DOHH2 (cell line): Measurements from ENCODE around the gene SERPINI1.
"Not testable (repeated sequence)": the region's sequence is repeated elsewhere in the genome, so short reads cannot be mapped to it uniquely, and the experiment has no call there.

ENCODE experiments used
- H3F3A ChIP-seq: fragments of 200-600 bp; sonication (generic), shearing (Covaris generic); 2 replicates; pipeline ENCODE4 v1.6.0; 2016; ENCODE audit warnings: antibody characterized with exemption, mild to moderate bottlenecking; ENCODE audit not compliant: control insufficient read depth, insufficient read depth
- H3K27ac ChIP-seq: fragments of 200-600 bp; sonication (generic); 2 replicates; pipeline ENCODE4 v1.5.1; 2014; ENCODE audit warnings: low read depth, mild to moderate bottlenecking, low read length, moderate library complexity
- H3K27me3 ChIP-seq: fragments of 200-600 bp; sonication (generic); 2 replicates; pipeline ENCODE4 v1.6.1; 2014; ENCODE audit warnings: mild to moderate bottlenecking, low read length, mixed read lengths; ENCODE audit not compliant: control insufficient read depth
- H3K36me3 ChIP-seq: fragments of 200-600 bp; sonication (generic); 2 replicates; pipeline ENCODE4 v1.6.1; 2014; ENCODE audit warnings: mild to moderate bottlenecking, low read length, moderate library complexity, mixed read lengths; ENCODE audit not compliant: control insufficient read depth
- H3K4me1 ChIP-seq: fragments of 200-600 bp; sonication (generic); 2 replicates; pipeline ENCODE4 v1.6.1; 2014; ENCODE audit warnings: mild to moderate bottlenecking, low read length, mixed read lengths; ENCODE audit not compliant: control insufficient read depth
- H3K4me2 ChIP-seq: fragments of 200-600 bp; sonication (generic); 2 replicates; pipeline ENCODE4 v1.6.0; 2014; ENCODE audit warnings: mild to moderate bottlenecking, low read length, moderate library complexity
- H3K4me3 ChIP-seq: fragments of 200-600 bp; sonication (generic); 2 replicates; pipeline ENCODE4 v1.5.1; 2014; ENCODE audit warnings: mild to moderate bottlenecking, low read length, mixed read lengths
- H3K79me2 ChIP-seq: fragments of 200-600 bp; sonication (generic); 2 replicates; pipeline ENCODE4 v1.6.1; 2014; ENCODE audit warnings: mild to moderate bottlenecking, low read length, mixed read lengths; ENCODE audit not compliant: control insufficient read depth
- H3K9me2 ChIP-seq: fragments of 200-600 bp; sonication (generic); replicated peaks from 2 replicates; pipeline ENCODE4 v1.6.1; 2014; ENCODE audit warnings: mild to moderate bottlenecking, low read length, mixed read lengths; ENCODE audit not compliant: control insufficient read depth
- H3K9me3 ChIP-seq: fragments of 200-600 bp; sonication (generic); 2 replicates; pipeline ENCODE4 v1.6.1; 2014; ENCODE audit warnings: antibody characterized with exemption, low read length, mixed read lengths; ENCODE audit not compliant: control insufficient read depth, insufficient read depth
- H4K20me1 ChIP-seq: fragments of 200-600 bp; sonication (generic); 2 replicates; pipeline ENCODE4 v1.6.0; 2014; ENCODE audit warnings: low read depth, mild to moderate bottlenecking, antibody characterized with exemption, low read length, moderate library complexity; ENCODE audit not compliant: control insufficient read depth, insufficient read depth
- EZH2phosphoT487 ChIP-seq: fragments of 200-600 bp; sonication (generic); IDR thresholded peaks from 2 replicates; pipeline ENCODE4 v1.6.1; 2017; ENCODE audit warnings: borderline replicate concordance, mild to moderate bottlenecking, antibody characterized with exemption, low read length, moderate library complexity, mixed read lengths
- TF ChIP-seq, protein P1 (sequence below): fragments of 200-600 bp; sonication (generic); IDR thresholded peaks from one replicate; pipeline ENCODE4 v1.5.1; 2014; ENCODE audit warnings: antibody characterized with exemption, mild to moderate bottlenecking, low read depth, low read length; ENCODE audit not compliant: poor library complexity, severe bottlenecking

SERPINI1 gene

DNA sequence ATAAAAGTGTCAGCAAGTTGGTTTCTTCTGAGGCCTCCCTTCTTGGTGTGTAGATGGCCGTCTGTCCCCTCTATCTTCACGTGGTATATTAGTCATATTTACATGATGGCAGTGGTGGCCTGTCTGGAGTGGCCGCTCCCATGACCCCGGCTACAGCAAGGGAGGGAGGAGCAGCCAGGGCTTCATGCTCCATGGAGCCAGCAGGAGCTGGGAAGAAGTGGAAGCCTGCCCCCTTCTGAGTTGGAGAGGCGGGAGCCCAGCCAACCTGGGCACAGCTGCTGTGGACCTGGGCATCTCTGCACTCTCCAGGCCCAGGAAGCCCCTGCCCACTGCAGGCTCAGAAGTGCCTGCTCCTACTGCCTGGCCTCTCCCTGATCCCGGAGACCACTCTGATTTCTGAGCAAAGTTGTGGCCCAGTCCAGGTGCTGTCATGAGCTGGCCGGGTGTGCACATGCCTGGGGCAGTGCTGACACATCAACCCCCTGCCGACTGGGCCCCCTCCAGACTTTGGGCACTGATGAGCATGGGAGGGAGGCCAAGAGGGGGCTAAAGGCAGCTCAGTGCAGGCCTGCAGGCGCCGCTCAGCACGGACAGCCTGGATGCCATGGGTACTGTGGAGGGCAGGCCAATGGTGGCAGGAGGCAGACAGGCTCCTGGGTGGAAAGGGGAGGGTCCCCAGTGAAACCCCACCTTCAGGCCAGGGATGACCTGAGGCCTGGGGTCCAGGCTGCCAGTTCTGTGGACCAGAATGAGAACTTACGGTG is 84.8 kb downstream of the SERPINI1 start:
- no peaks in the 10 kb centered on the region for H3K36me3 ChIP-seq
- H3K9me3 ChIP-seq, result peaks cover 8% of the 10 kb centered on the region
- no peaks in the 10 kb centered on the region for H3K79me2 ChIP-seq
- no peaks in the 10 kb centered on the region for H3K27me3 ChIP-seq
- no peaks in the 10 kb centered on the region for H3K4me1 ChIP-seq
- no peak overlapping the region for H3K4me2 ChIP-seq
- H3K4me3 ChIP-seq, result no peak overlapping the region
- TF ChIP-seq, protein P1, sequence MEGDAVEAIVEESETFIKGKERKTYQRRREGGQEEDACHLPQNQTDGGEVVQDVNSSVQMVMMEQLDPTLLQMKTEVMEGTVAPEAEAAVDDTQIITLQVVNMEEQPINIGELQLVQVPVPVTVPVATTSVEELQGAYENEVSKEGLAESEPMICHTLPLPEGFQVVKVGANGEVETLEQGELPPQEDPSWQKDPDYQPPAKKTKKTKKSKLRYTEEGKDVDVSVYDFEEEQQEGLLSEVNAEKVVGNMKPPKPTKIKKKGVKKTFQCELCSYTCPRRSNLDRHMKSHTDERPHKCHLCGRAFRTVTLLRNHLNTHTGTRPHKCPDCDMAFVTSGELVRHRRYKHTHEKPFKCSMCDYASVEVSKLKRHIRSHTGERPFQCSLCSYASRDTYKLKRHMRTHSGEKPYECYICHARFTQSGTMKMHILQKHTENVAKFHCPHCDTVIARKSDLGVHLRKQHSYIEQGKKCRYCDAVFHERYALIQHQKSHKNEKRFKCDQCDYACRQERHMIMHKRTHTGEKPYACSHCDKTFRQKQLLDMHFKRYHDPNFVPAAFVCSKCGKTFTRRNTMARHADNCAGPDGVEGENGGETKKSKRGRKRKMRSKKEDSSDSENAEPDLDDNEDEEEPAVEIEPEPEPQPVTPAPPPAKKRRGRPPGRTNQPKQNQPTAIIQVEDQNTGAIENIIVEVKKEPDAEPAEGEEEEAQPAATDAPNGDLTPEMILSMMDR, result no peak
- no peak for TF ChIP-seq EZH2phosphoT487
- H3K27ac ChIP-seq, result no peak overlapping the region
- no peaks in the 10 kb centered on the region for H4K20me1 ChIP-seq
- no peaks in the 10 kb centered on the region for H3F3A ChIP-seq
- H3K9me2 ChIP-seq, result no peaks in the 10 kb centered on the region

DNA sequence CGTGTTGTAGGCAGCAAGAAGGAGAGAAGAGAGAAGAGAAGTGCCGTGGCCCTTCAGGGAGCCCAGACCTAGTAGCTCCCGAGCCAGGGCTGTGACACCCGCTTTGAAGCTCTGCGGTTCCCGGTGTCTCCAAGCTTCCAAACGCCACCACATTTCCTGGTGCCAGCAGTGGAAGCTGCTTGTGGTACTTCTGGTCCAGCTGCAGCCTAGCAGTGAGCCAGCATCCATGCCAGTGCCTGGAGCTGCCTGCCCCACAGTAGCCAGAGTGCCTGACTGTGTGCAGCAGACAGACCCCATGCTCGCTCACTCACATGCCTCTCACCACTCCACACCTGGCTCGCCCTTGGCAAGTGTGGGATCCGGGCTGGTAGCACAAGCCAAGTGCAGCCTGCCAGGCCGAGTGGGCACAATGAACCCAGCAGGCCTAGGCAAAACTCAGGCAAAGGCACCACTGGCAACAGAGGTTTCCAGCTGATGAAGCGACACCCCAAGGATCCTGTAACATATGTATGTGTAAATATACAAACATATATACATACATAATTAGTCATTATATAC is 85.8 kb downstream of the SERPINI1 start:
- Histone ChIP-seq H3K79me2 (no peaks in the 10 kb centered on the region), H4K20me1 (no peaks in the 10 kb centered on the region), H3K9me3 (peaks cover 8% of the 10 kb centered on the region), H3K27me3 (no peaks in the 10 kb centered on the region), H3K36me3 (no peaks in the 10 kb centered on the region), H3K4me2 (no peak overlapping the region), H3K4me3 (no peak overlapping the region), H3F3A (no peaks in the 10 kb centered on the region), H3K9me2 (no peaks in the 10 kb centered on the region), H3K27ac (no peak overlapping the region), H3K4me1 (no peaks in the 10 kb centered on the region)
- TF ChIP-seq, protein P1, result no peak
- TF ChIP-seq EZH2phosphoT487, result no peak

DNA sequence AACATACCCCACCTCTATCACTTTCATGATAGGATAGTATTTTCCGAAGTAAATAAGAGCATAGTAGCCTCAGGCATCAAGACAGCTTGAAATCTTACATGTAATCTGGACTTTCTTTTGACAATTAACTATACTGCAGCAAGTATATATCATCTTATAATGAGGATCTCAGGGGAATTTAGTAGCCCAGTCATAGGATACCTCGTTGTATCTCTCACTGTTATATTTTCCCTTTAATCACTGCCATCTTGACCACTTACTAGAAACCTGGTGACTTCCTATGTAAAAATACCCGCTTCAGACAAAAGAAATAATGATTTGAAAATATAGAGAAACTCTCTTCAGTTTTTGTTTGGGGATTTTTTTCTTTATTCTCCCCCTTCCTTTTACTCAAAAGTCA is 88.2 kb downstream of the SERPINI1 start:
- Histone ChIP-seq H3K27ac (no peak overlapping the region), H4K20me1 (no peaks in the 10 kb centered on the region), H3K79me2 (no peaks in the 10 kb centered on the region), H3K27me3 (no peaks in the 10 kb centered on the region), H3K9me2 (no peaks in the 10 kb centered on the region), H3F3A (no peaks in the 10 kb centered on the region), H3K4me1 (peaks cover 2% of the 10 kb centered on the region), H3K4me2 (no peak overlapping the region), H3K9me3 (peaks cover 8% of the 10 kb centered on the region), H3K36me3 (no peaks in the 10 kb centered on the region), H3K4me3 (no peak overlapping the region)
- no peak for TF ChIP-seq EZH2phosphoT487
- TF ChIP-seq, protein P1, result no peak

DNA sequence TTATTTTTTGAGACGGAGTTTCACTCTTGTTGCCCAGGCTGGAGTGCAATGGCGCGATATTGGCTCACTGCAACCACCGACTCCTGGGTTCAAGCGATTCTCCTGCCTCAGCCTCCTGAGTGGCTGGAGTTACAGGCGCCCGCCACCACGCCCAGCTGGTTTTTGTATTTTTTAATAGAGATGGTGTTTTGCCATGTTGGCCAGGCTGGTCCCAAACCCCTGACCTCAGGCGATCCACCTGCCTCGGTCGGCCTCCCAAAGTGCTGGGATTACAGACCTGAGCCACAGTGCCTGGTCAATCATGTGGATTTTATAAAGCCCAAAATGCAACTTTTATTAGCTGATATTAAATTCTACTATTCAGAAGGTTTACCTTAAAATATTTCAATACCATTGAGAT is 92.1 kb downstream of the SERPINI1 start:
- H3K9me3 ChIP-seq, H3K4me3 ChIP-seq, H3K4me2 ChIP-seq, H4K20me1 ChIP-seq, H3K27me3 ChIP-seq, H3K79me2 ChIP-seq, H3K36me3 ChIP-seq, H3F3A ChIP-seq, H3K27ac ChIP-seq, H3K9me2 ChIP-seq: not testable (repeated sequence)
- H3K4me1 ChIP-seq, result peaks cover 27% of the 10 kb centered on the region
